ENCODE data around the gene ZNF654. TPM values are rescaled to one million over a fixed set of nuclear protein-coding genes. Genes with fewer than 3 reads are reported as not detected.

ZNF654 gene
- total and polyA plus RNA-seq, 9 of the 15 experiments (the other 6 are each of a cell fraction or from before 2014, with no cell fraction given): 2.4 to 8.6 (median 5.1) TPM

GRCh38 chr3:88150806-88151205 lies 91.8 kb downstream of the ZNF654 start:
- peak overlapping the region in 1 of 2 experiments; percentile 91; a peak in 3 of 4 replicates for H3K9ac ChIP-seq (ENCODE audit: insufficient read depth in 1 of 2, low read depth in 2 of 2, low read length in 2 of 2)
- H3K36me3 ChIP-seq (ENCODE audit: control insufficient read depth, insufficient read depth, low read length): peaks cover 23% of the 10 kb centered on the region
- TF ChIP-seq NBN (IDR thresholded peaks at IDR 0.05; ENCODE audit: low read depth) (no peak), ARHGAP35 (IDR thresholded peaks at IDR 0.05; ENCODE audit: partially characterized antibody) (no peak), DACH1 (IDR thresholded peaks at IDR 0.05; ENCODE audit: partially characterized antibody) (no peak), SPI1 (IDR thresholded peaks at IDR 0.05; ENCODE audit: borderline replicate concordance, low read depth, low read length) (peak; percentile 49), KLF6 (CRISPR knock-in tag; IDR thresholded peaks at IDR 0.05; ENCODE audit: borderline replicate concordance) (no peak), PBX2 (CRISPR knock-in tag; IDR thresholded peaks at IDR 0.05; ENCODE audit: low read depth) (no peak), PBX2 (tag; conservative IDR thresholded peaks at IDR 0.05; ENCODE audit: low read depth) (peak; percentile 59; the same call in 1 of the 2 replicates)
- intact Hi-C loops (cut with micrococcal nuclease) (no loop called here), in situ Hi-C loops (cut with MboI) (no loop called here)
- DNase-seq (ENCODE audit: extremely low read depth in 1 of 4, low spot score in 3 of 4): no peak
- peaks cover 81% of the 10 kb centered on the region for H3K79me2 ChIP-seq (ENCODE audit: control insufficient read depth, insufficient read depth, low read length)
- under 1% methylated on average over 6 of the region's 6 CpGs for WGBS (ENCODE audit: insufficient coverage, low coverage, missing lambda C conversion rate)
- H3K27me3 ChIP-seq (ENCODE audit: control insufficient read depth in 2 of 2, insufficient read depth in 2 of 2, low read length in 2 of 2): no peaks in the 10 kb centered on the region
- no peaks in the 10 kb centered on the region for H3K9me1 ChIP-seq (ENCODE audit: control insufficient read depth, insufficient read depth, low read length)
- no peaks in the 10 kb centered on the region for H4K20me1 ChIP-seq (replicated peaks; ENCODE audit: control insufficient read depth, insufficient read depth, low read length)
- H3K4me1 ChIP-seq (replicated peaks in 1 of 2; ENCODE audit: control insufficient read depth in 2 of 2, insufficient read depth in 2 of 2, low read length in 2 of 2): peaks cover 5 to 8% of the 10 kb centered on the region in 2 experiments; a peak in 2 of 5 replicates
- FAIRE-seq: peak; percentile 6
- peak overlapping the region; percentile 93 for H3K4me3 ChIP-seq
- H3K27ac ChIP-seq (ENCODE audit: extremely low read depth, low read depth, low read length): peak overlapping the region; percentile 99; the same call in 2 of the 3 replicates
- peak overlapping the region; percentile 90; the same call in 1 of the 2 replicates for H3K4me2 ChIP-seq (ENCODE audit: insufficient read depth, low read length)
- no TSS peak for BruUV-seq (replicated peaks)
- no peak for ATAC-seq
- POLR2A ChIA-PET: interaction anchor here (0.7 to 1.7 kb wide), 2 partner anchors 89 to 353 kb away, joined by 3 to 4 read pairs; no protein-coding TSS in a partner anchor
- H3K9me3 ChIP-seq (replicated peaks; ENCODE audit: control insufficient read depth, insufficient read depth, low read depth, low read length): no peaks in the 10 kb centered on the region
- H2AFZ ChIP-seq (ENCODE audit: low read depth, low read length): no peak overlapping the region
- CTCF ChIA-PET (ENCODE audit: low intra/inter-chr PET ratio): no interaction called here

Data from K562 (cell line).